Mucosa of stomach (tissue), 1 donor: ENCODE results near the gene PTGS2.

ENCODE experiments used
- H3K27me3 ChIP-seq: one replicate; pipeline ENCODE4 v1.7.0; 2013; ENCODE audit warnings: mild to moderate bottlenecking, low read length; ENCODE audit not compliant: control insufficient read depth, insufficient read depth
- H3K36me3 ChIP-seq: one replicate; pipeline ENCODE4 v1.7.0; 2013; ENCODE audit warnings: low read length; ENCODE audit not compliant: control insufficient read depth, insufficient read depth
- H3K4me1 ChIP-seq: one replicate; pipeline ENCODE4 v1.7.0; 2013; ENCODE audit warnings: mild to moderate bottlenecking, low read length; ENCODE audit not compliant: control insufficient read depth, insufficient read depth
- H3K4me3 ChIP-seq: one replicate; pipeline ENCODE4 v1.7.0; 2013; ENCODE audit warnings: low read length
- H3K9ac ChIP-seq: one replicate; pipeline ENCODE4 v1.7.0; 2013; ENCODE audit warnings: mild to moderate bottlenecking, low read length, moderate library complexity
- H3K9me3 ChIP-seq: one replicate; pipeline ENCODE4 v1.7.0; 2013; ENCODE audit warnings: mild to moderate bottlenecking, low read length, moderate library complexity; ENCODE audit not compliant: control insufficient read depth
- donor health status: Pancreatic carcinoma.

The PTGS2 gene

GRCh38 chr1:186680245-186681061 is at the start of gene PTGS2:
Gene PTGS2, minus strand, starts transcription at chr1:186680423. Its CDS starts 133 bp downstream, at chr1:186680290.
- H3K4me3 ChIP-seq = peak within 1 kb of the TSS; percentile 63

GRCh38 chr1:186722711-186723309 is 42.6 kb upstream of the PTGS2 start:
- Histone ChIP-seq H3K4me3 (no peak overlapping the region), H3K9me3 (no peaks in the 10 kb centered on the region), H3K9ac (no peak overlapping the region), H3K27me3 (no peaks in the 10 kb centered on the region), H3K36me3 (no peaks in the 10 kb centered on the region), H3K4me1 (no peaks in the 10 kb centered on the region)

More at GRCh38 chr1:186680245-186681061, at the start of gene PTGS2:
- peaks cover 15% of the 10 kb centered on the region for H3K27me3 ChIP-seq
- H3K36me3 ChIP-seq = no peaks in the 10 kb centered on the region
- no peaks in the 10 kb centered on the region for H3K9me3 ChIP-seq
- H3K9ac ChIP-seq = peak within 1 kb of the TSS; percentile 78
- peaks cover 6% of the 10 kb centered on the region for H3K4me1 ChIP-seq

- Histone ChIP-seq H3K36me3 (no peaks in the 10 kb centered on the region), H3K4me1 (no peaks in the 10 kb centered on the region), H3K9ac (no peak overlapping the region), H3K9me3 (no peaks in the 10 kb centered on the region), H3K27me3 (no peaks in the 10 kb centered on the region), H3K4me3 (no peak overlapping the region)
Measured at GRCh38 chr1:186717286-186717685, 37.1 kb upstream of the PTGS2 start.

GRCh38 chr1:186715887-186716809 is 35.9 kb upstream of the PTGS2 start:
- Histone ChIP-seq H3K4me3 (no peak overlapping the region), H3K27me3 (no peaks in the 10 kb centered on the region), H3K36me3 (no peaks in the 10 kb centered on the region), H3K4me1 (no peaks in the 10 kb centered on the region), H3K9me3 (no peaks in the 10 kb centered on the region), H3K9ac (no peak overlapping the region)

GRCh38 chr1:186710696-186711095 is 30.5 kb upstream of the PTGS2 start:
- Histone ChIP-seq H3K27me3 (no peaks in the 10 kb centered on the region), H3K36me3 (no peaks in the 10 kb centered on the region), H3K9ac (no peak overlapping the region), H3K9me3 (no peaks in the 10 kb centered on the region), H3K4me1 (no peaks in the 10 kb centered on the region), H3K4me3 (no peak overlapping the region)

GRCh38 chr1:186708694-186709097 is 28.5 kb upstream of the PTGS2 start:
- H3K27me3 ChIP-seq = no peaks in the 10 kb centered on the region
- H3K4me3 ChIP-seq = no peak overlapping the region
- H3K9me3 ChIP-seq = no peaks in the 10 kb centered on the region
- no peak overlapping the region for H3K9ac ChIP-seq
- H3K4me1 ChIP-seq = no peaks in the 10 kb centered on the region
- no peaks in the 10 kb centered on the region for H3K36me3 ChIP-seq

- Histone ChIP-seq H3K36me3 (no peaks in the 10 kb centered on the region), H3K4me1 (no peaks in the 10 kb centered on the region), H3K9me3 (no peaks in the 10 kb centered on the region), H3K4me3 (no peak overlapping the region), H3K9ac (no peak overlapping the region), H3K27me3 (no peaks in the 10 kb centered on the region)
Measured at GRCh38 chr1:186703209-186703766, 23.1 kb upstream of the PTGS2 start.

GRCh38 chr1:186700722-186701121 is 20.5 kb upstream of the PTGS2 start:
- H3K36me3 ChIP-seq = no peaks in the 10 kb centered on the region
- H3K4me3 ChIP-seq = no peak overlapping the region
- no peaks in the 10 kb centered on the region for H3K27me3 ChIP-seq
- no peaks in the 10 kb centered on the region for H3K4me1 ChIP-seq
- H3K9me3 ChIP-seq = no peaks in the 10 kb centered on the region
- no peak overlapping the region for H3K9ac ChIP-seq

GRCh38 chr1:186699519-186699918 is 19.3 kb upstream of the PTGS2 start:
- H3K36me3 ChIP-seq = no peaks in the 10 kb centered on the region
- no peaks in the 10 kb centered on the region for H3K27me3 ChIP-seq
- H3K9me3 ChIP-seq = no peaks in the 10 kb centered on the region
- no peaks in the 10 kb centered on the region for H3K4me1 ChIP-seq
- no peak overlapping the region for H3K9ac ChIP-seq
- no peak overlapping the region for H3K4me3 ChIP-seq

- Histone ChIP-seq H3K4me3 (no peak overlapping the region), H3K9me3 (no peaks in the 10 kb centered on the region), H3K4me1 (no peaks in the 10 kb centered on the region), H3K9ac (no peak overlapping the region), H3K36me3 (no peaks in the 10 kb centered on the region), H3K27me3 (no peaks in the 10 kb centered on the region)
Measured at GRCh38 chr1:186689907-186690306, 9.7 kb upstream of the PTGS2 start.

- no peaks in the 10 kb centered on the region for H3K36me3 ChIP-seq
- no peaks in the 10 kb centered on the region for H3K9me3 ChIP-seq
- no peak overlapping the region for H3K4me3 ChIP-seq
- no peaks in the 10 kb centered on the region for H3K4me1 ChIP-seq
- H3K9ac ChIP-seq = no peak overlapping the region
- no peaks in the 10 kb centered on the region for H3K27me3 ChIP-seq
Measured at GRCh38 chr1:186689376-186689775, 9.2 kb upstream of the PTGS2 start.
